OCI-LY3 (cell line): ENCODE results near the gene LEMD2.

Source experiments
- CTCF ChIP-seq: fragments of 200-600, 300-600 bp; sonication (generic); IDR thresholded peaks from 2 replicates; pipeline ENCODE4 v1.5.1; 2014; ENCODE audit warnings: antibody characterized with exemption, low read length, low read depth
- EZH2phosphoT487 ChIP-seq: fragments of 200-600 bp; shearing (Covaris generic); IDR thresholded peaks from 2 replicates; pipeline ENCODE4 v1.6.1; 2018; ENCODE audit warnings: antibody characterized with exemption, mixed run types, low read depth

GRCh38 chr6:33815854-33816253, 26.9 kb upstream of the LEMD2 start:
- TF ChIP-seq CTCF: no peak
- no peak for TF ChIP-seq EZH2phosphoT487
